GM19351 (cell line): ENCODE data around the gene ERG.

Experiments
- ATAC-seq: cut with Tn5 transposase; IDR thresholded peaks from one replicate; pipeline ENCODE4 v1.9.1; 2021; ENCODE audit warnings: mild to moderate bottlenecking, moderate library complexity; ENCODE audit not compliant: unreplicated experiment

The ERG gene

DNA sequence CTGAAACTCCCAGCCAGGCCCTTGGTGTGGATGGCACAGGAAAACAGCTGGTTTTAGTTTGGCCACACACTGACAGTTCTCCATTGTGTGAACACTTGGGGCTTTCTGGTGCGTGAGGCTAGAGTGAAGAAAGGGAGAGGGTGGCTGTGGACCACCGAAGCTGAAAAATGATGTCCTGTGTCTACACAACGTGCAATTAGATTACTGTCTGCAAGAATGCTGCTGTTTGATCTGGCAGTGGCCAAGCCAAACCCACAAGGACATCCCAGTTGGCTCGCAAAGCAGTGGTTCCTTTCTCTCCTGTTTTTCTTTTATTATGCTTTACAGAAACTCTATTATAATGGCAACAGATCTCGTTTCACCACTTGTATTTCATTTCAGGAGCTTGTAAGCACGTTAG, 58.9 kb downstream of the ERG start:
- ATAC-seq, result no peak

DNA sequence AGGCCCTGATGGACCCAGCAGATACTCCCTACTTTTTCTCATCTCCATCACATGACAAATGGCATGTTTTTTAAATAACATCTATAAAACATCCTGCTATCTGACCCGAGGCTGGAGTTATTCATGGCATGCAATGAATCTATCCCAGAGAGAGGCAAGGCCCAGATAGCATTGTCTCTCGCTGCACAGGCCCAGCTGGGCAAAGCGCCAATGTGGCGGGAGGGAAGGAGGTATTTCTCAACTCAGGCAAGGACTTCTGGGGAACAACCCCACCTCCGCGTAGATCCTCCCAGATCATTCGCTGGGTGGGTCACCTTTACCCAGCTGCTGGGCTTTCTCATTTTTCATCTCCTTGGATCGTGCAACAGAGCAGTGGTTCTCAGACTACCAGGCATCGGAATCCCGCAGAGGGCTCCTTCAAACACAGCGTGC, 59.8 kb downstream of the ERG start:
- no peak for ATAC-seq

DNA sequence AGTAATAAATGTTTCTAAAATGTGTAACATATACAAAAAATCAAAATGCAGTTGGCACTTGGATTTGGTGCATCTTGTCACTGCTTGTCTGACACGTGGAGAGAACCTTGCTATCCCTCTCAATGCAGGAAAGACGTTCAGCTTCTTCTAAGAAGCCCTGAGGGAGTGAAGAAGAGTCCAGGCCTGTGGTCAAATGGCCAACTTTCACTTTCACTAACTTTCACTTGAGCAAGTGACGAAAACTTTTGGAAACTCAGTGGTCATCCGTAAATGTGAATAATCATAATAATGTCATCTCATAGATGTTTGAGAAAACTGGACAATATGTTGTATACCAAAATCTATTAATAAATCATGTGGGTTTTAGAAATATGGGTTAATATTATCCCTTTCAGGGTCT, 61.9 kb downstream of the ERG start:
- ATAC-seq, result no peak

DNA sequence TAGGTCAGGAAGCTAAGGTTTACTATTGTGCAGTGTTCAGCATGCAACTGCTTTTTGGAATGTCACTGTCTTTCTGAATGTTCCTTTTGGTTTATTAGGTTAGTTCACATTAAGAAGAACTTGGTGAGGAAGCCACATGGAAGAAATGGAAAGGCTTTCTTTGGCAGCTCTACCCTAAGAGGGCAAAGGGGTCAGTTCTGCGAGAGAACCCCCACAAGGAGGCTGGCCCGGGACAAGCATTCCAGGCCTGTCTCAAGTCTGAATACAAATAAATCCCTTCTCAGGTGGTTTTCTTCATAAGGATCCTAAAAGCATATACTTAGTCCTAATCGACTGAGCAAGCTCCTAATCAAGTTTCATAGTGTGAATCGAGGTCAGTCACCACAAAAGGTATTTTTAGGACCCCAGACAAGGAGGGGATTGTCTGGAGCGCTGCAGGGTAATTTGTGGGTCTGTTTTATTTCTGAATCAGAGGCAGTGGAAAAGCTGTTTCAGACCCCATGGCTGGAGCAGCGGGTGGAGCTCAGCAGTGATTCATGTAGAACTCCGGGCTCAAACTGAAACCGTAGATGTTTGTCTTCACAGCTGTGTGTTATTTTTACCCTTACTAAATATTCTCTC, 63.3 kb downstream of the ERG start:
- no peak for ATAC-seq

DNA sequence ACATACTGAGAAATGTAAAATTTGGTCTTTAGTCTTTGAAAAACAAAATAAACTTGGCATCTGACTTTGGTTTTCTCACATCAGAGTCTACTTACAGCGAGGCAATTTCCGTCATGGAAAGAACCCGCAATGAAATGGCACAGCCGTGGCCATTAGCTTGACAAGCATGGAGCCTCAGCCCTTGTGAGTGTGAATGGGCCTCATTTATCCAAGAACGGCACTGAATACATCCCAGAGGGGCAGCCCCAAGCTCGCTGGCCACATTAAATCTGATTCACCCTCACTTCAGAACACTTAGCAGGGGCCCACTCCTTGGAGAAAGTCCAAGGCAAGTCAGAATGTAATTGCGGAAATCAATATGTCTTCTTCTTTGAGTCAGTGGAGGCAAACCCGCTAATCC, 64.8 kb downstream of the ERG start:
- ATAC-seq, result no peak

DNA sequence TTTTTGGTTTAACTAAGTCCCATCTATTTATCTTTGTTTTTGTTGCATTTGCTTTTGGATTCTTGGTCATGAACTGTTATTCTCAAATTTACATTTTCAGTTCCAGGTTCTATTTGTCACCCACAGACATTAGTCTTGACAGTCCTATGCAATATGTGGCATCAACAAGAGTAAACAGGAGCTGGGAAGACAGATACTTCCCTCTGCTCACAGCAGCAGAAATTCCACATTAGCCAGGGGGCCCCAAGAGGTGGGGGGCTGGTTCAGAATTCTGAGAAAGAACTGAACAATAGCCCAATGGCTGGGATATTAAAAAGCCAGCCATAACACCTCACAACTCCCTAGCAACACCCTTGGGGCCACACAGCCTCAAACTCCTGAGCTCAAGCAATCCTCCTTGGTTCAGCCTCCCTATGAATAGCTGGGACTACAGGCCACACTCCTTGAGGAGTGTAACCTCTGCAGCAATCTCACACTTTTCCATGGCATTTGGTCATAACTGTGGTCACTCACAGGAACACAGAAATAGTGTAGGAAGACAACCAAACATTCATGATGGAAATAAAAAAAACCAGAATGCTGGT, 67.8 kb downstream of the ERG start:
- no peak for ATAC-seq

DNA sequence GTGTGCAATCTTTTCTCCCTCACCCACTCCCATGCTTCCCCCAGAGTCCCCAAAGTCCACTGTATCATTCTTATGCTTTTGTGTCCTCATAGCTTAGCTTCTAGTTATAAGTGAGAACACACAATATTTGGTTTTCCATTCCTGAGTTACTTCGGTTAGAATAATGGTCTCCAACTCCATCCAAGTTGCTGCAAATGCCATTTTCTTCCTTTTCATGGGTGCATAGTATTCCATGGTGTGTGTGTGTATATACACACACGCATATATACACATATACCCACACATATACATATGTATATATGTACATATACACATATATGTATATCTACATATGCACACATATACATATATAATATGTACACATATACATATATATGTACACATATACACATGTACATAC, 69.3 kb downstream of the ERG start:
- no peak for ATAC-seq

DNA sequence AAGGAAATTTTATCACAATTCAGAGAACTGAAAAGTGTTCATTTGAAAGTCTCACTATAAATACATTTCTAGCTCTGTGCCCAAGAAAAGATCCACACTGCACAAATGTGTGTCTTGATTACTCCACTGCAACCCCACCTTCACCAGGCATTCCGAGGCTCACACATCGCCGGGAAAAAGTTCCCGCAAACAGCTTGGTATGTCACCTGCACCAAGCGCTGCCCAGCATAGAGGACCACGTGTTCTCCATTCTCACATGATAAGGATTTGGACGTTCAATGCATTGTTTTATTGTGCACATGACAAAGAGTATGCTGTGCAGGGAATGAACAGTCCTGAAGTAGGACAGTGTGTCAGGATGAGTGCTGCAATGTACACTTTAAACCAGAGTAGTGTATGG, 70.1 kb downstream of the ERG start:
- no peak for ATAC-seq

DNA sequence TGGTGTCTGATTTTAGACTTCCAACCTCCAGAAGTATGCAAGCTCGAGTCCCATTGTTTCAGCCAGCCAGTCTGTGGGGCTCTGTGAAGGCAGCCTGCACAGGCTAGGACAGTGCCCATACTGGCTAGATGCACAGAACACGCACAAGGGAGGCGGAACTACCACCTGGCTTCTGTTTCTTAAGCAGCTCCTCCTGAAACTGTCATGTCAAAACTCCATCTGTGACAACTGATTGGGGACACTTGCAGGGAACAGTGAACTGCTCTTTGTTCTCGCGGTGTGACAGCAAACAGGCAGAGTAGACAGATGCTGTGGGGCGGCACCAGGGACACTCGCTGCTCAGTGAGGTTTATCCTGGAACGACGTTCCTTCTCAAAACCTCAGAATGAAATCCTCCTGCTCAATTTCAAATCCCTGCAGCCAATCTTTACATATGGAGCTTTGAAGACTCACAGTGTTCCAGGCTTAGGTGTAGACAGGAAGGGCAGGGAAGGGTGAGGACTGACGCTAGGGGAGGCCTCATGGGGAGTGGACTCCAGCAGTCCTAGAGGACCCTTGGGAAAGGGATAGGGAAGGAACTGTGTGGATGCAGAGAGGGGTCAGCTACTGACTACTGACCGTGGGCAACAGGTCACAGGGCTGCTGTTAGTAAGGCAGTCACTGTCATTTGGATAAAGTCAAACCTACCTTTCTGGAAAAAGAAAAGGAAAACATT, 73.8 kb downstream of the ERG start:
- ATAC-seq, result no peak

DNA sequence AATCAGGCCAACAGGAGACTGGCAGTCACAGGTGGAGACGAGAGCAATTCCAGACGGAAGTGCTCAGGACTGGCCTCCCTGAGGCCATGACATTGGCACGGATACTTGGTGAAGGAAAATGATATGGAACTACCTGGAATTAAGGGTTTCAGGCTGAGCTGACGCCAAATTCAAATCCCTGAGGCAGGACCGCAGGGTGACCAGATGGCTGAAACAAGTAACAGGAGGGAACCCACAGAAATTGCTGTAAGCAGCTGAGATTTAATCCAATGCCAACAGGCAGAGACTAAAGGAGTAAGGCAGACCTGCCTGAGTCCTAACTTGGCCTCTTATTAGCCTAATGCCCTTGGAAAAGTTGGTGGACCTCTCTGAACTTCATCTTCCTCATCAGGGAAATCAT, 76.2 kb downstream of the ERG start:
- no peak for ATAC-seq

DNA sequence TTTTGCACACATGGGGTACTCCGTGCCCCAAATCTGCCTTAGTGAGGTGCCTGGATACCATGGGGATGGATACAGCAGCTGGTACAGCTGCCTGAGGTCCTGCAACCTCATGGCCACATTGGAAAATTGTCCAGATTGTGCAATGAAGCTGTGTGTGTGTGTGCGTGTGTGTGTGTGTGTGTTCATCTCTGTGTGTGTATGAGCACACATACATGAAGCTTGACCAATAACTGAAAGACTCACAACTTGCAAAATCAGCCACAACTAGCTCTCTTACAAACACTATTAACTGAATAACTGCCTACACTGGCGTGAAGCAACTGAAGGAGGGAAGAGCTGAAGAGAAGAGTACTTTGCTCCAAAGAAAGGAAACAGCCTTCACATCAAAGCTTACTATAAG, 78.1 kb downstream of the ERG start:
- no peak for ATAC-seq

DNA sequence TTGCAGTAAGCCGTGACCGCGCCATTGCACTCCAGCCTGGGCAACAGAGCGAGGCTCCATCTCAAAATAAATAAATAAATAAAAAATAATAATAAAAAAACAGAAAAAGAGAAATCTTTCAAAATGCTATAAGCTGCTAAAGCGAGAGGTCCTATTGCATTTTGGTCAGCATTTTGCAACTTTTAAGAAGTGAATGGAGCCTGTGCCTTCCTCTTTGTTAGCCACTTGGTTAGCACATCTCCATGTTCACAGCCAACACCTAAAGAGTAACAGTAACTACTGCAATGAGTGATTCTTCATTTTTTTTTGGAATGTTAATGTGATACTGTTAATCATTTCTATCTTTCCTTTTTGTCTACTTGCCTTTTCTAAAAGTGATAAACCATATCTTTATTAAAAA, 80.6 kb downstream of the ERG start:
- ATAC-seq, result no peak

DNA sequence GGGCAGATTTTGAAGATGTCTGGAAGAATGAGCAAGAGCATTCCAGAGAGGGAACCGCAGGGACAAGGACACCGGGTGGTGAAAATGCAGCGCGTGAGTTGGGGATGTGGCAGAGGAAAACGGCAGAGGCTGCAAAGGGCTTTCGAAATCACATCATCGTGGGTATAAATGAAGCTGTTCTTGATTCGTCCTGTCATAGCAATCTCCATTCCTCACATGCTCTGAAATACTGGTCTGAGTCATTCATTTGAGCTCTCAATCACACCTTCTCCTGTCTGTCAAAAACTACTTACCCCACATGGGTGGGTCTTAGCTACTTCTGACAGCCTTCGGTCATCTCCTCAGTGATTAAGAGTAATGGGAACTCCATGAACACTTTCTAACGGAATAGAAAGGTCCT, 81.5 kb downstream of the ERG start:
- no peak for ATAC-seq

DNA sequence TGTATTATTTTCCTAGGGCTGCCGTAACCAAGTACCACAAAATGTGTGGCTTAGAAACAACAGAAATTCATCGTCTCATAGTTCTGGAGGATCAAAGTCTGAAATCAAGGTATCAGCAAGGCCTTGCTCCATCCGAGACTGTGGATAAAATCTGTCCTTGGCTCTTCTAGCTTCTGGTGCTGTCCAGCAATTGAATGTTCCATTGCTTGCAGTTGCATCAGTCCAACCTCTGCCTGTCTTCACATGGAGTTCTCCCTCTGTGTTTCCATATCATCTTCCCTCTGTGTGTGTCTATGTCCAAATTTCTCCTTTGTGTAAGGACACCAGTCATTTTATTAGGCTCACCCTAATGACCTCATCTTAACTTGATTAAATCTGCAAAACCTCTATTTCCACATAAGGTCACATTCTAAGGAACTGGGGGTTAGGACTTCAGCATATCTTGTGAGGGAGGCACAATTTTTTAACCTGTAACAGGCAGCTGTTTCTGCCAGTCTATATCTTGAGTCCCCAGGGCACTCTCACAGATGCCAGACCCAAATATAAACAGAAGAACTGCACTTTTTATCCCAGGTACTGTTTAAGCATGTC, 84.2 kb downstream of the ERG start:
- ATAC-seq, result no peak

DNA sequence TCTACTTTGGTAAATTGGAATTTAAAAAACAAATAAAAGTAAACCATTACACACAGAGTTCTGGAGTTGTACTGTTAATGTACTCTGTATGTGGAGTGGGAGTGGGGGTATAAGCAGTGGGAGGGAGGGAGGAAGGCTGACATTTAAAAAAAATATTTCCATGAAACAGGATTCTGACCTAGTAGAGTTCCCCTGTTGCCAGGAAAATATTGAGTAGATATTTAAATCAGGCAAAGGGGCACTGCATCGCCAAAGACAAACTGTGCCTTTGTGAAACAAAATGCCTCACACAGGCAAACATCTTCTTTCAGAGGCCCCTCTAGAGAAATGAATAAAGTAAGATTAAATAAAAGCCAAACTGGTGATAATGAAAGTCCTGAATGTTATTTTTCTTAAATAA, 87.8 kb downstream of the ERG start:
- no peak for ATAC-seq

DNA sequence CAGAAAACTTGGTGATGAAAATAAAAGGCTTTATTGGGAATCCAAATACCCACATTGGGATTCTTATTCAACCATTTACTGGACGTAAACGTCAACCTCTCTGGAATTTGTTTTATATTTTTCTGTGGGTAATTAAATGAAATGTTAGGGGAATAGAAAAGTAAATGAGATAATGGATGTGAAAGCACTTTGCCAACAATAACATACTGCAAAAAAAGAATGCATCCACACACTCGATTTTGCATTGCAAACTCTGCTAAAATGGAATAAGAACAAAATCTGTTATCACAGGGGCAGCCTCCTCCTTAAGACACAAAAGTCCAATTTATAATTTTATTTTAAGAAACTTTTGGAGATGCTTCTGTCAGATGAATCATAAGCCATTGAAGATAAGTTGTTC, 88.4 kb downstream of the ERG start:
- no peak for ATAC-seq

DNA sequence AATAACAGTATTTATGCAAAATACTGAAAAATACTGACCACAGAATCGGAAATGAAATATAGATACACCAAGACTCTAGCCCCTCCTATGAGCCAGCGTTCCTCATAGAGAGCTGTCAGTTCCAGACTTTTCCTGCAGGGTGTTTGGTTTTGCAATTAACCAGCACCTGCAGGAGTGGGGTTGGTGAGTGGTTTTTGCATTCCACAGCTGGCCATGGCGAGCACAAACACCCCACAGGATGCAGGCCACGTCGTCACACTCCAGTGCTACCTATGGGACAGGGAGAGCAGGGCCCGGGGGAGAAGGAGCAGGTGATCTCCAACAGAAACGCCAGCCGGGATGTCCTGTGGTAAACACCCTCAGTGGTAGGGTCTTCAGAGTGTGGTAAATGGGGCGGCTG, 94.1 kb downstream of the ERG start:
- ATAC-seq, result no peak

DNA sequence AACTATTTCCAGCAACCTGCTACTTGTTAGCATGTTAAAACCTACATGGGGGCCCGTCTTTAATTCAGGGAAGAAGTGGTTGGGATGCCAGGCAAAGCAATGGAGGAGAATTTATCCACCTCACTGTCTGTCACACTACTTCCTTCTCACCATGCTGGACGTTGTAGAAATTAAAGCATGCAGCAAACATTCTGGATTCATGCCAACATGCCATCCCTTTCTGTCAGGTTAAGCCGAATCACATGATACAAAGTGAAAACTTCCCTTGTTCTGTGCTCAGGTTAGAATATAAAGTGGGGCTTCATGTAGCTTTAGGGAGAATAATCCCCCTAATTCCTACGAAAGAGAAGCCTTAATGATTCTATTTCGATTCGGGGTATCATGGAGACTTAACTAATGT, 95.5 kb downstream of the ERG start:
- ATAC-seq, result no peak

DNA sequence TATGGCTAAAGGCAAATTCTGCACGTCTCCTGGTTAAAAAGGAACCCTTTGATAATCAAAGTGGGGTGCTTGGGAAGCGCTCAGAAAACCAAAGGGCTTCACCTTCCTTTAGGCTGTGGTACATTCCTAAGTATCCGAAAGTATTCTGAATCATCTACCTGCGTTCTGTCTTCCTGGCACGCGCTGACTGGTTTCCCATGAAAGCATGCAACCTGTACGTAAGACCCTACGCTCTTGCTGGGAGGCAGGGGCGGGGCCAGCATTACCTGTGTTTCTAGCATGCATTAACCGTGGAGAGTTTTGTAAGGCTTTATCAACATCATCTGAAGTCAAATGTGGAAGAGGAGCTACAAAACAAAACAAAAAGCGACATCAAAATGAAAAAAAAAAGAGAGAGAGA, 96.0 kb downstream of the ERG start:
- no peak for ATAC-seq

DNA sequence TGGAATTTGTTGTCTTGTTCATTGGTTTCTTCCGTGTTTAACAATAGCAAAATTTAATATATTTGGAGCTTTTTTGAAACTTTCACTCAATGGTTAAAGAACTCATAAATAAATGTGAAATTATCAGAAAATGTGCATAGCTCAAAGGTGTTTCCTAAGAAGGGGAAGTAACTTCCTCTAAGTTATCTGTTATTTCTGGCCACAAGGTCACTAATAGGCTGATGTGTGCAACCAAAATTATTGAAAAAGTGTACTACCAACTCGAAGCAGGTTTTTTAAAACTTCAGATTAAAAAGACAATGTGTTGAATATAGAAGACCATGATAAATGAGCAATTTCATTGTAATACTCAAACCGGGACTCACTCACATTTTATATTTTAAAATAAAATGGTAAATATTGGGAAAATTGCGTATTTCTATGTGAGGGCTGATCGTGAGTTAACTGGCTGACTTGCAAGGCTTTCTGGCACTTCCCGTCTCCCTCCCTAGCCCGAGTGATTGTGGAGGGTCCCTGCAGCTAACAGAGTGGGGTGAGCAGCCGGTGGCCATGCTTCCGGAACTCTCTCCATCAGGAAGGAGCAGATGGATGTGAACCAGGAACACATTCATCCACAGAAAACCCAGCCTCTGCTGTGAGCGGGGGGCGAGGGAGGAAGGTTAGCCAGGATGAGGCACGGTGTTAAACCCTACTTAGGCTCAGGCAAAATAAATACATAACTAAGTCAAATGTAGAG, 96.9 kb downstream of the ERG start:
- ATAC-seq, result no peak

DNA sequence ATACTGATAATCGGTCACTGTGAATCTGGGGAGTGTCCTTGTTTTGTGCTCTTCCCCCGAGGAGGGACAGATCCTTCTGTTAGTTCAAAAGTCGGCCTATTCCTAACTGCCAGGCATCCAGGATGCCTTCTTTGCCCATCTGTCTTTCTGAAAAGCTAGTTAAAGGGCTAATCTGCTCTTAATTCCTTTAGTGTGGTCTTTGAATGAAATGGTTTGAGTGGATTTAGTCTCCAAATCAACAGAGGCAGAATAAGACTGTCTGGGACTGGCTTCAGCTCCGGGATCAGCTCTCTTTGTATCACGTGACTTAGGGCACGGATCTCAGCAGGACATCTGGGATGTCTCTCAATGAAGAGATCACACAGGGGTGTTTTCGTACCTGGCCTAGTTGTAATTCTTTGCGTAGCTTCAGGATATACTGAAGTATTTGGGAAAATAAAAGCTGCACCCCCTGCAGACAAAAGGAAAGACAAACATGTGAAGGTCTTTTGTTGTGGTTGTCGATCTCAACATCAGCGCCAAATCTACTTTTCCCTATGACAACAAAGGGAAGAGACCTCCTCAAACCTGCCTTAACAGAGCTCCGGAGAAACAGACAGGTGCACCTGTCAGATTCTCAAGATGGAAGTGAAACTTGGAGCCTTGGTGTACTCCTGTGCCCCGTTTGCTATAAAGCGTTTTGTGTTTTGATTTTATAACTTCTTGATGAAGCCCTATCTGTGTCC, 97.9 kb downstream of the ERG start:
- no peak for ATAC-seq
